SKM-1 (cell line): ENCODE measurements around the gene PGAM4.
"Not testable (repeated sequence)": the region's sequence is repeated elsewhere in the genome, so short reads cannot be mapped to it uniquely, and the experiment has no call there.

Experiments used
- DNase-seq: peaks from one replicate; lab custom pipeline; 2025; ENCODE audit not compliant: unreplicated experiment; lab: John Stamatoyannopoulos, UW

The PGAM4 gene

DNA sequence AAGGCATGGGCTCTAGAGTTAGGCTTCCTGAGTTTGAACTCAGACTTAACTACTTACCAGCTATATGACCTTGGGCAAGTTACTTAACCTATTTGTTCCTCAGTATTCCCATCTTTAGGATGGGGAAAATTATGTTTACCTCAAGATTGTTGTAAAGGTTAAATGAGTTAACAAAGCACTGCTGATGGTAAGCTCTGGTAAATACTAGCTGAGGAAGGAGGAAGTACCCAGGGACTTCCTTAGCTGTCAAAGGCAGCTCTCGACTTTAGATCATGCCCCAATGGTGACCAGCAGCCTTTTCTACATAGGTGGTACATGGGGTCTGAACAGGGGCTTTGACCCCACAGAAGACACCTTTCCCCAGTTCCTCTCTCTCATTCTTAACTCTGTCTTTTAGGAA, 38.9 kb downstream of the PGAM4 start:
- no peak for DNase-seq

DNA sequence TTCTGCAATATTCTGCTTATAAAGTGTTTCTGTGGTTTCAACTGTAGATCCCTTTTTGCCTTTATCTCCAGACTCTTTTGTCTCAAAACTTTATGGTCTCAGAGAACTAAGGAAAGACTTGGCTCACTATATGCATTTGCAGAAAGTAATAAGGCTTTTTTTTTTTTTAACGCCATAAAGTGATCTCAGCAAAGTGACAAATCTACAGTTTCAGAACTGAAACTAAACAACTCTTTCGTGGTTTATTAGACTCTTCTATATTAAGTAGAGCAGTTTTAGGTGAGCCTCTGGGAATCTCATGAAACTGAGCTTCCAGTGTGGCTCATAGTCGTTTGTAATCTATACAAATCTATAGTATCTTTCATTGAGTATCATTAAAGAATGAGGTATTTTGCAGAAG, 43.7 kb downstream of the PGAM4 start:
- DNase-seq: no peak

DNA sequence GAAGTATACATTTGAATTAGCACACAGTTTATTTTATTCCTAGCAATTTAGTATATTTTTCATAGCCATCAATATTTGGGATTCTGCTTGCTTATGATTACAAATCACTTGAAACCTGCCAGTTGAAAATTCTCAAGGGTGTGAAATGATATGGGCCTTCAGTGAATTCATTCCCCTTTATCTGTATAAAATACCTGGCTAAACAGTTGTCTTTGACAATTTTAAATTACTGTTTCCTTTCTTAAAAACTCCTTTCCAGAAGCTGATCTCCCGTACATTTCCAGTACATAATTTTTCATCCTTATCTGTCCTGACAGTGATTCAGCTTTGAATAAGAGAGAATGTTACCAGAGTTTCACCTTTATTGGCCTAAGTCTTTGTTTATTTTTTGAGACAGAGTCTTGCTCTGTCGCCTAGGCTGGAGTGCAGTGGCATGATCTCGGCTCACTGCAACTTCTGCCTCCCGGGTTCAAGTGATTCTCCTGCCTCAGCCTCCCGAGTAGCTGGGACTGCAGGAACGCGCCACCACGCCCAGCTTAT, 45.0 kb downstream of the PGAM4 start:
- DNase-seq: no peak

DNA sequence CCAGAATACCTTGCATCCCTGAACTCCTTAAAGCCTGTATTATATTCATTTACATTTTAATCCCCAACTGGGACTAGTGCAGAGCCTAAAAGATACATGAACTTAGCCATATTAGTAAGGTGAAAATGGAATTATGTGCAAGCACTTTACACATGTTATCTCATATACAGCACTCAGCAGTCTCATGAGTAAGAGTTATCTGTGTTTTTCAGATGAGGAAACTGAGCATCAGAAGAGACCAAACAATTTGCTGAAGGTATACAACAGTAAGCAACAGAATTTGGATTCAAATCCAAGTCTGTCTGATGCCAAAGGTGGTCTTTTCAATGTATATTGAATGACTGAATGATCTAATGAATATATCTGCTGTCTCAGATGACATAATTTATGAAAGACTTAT, 46.7 kb downstream of the PGAM4 start:
- no peak for DNase-seq

DNA sequence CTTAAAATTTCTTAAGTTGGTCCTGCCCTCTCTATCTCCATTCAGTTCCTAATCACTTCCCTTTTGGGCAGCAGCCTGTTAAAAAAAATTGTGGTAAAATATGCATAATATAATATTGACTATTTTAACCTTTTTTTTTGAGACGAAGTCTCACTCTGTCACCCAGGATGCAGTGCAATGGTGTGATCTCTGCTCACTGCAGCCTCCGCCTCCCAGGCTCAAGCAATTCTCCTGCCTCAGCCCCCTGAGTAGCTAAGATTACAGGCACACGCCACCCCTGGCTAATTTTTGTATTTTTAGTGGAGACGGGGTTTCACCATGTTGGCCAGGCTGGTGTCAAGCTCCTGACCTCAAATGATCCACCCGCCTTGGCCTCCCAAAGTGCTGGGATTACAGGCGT, 50.1 kb downstream of the PGAM4 start:
- DNase-seq: not testable (repeated sequence)

DNA sequence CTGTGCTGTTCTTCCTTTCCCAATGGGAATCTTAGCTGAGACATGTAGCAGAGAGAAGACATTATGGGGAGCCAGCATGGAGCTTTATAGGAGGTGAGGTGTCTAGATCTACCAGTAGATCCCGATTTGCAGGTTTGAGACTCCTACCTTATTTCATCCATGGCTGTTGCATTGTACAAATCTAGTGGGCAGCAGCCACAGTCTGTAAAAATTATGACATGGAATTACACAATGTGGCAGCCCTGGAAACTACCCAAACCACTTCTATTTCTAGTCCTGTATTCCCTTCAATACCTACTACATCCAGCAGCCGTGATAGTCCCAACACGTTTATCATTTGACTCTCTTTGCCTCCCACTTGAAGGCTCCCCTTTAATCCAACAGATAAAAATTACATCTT, 50.9 kb downstream of the PGAM4 start:
- DNase-seq: peak; percentile 21
